OCI-LY7 (cell line): ENCODE results near the gene BPIFB3. TPM values are rescaled to one million over a fixed set of nuclear protein-coding genes. Genes with fewer than 3 reads are reported as not detected.

Experiments
- BruUV-seq: library from RNA; stranded (reverse); fragments of 400-500 nt; replicated peaks from 2 replicates; lab custom pipeline; 2021; lab: Mats Ljungman, UMichigan
- CTCF ChIA-PET: fragments of 300-600 bp; sonication (Branson Sonifier 250); formaldehyde crosslinking; loops from one replicate; lab custom pipeline; 2022; ENCODE audit warnings: antibody characterized with exemption; ENCODE audit not compliant: unreplicated experiment; lab: Charles Lee
- POLR2A ChIA-PET: fragments of 300-600 bp; sonication (Branson Sonifier 250); formaldehyde crosslinking; loops from one replicate; lab custom pipeline; 2022; ENCODE audit warnings: antibody characterized with exemption; lab: Charles Lee
- DNase-seq: peaks from one replicate; pipeline ENCODE4 v3.0.0-alpha.2; 2015; ENCODE audit warnings: low spot score
- H2AFZ ChIP-seq: fragments of 200-600 bp; sonication (generic), shearing (Covaris generic); 2 replicates; pipeline ENCODE4 v1.6.1; 2014; ENCODE audit warnings: mild to moderate bottlenecking, antibody characterized with exemption, low read length, moderate library complexity
- H3K27ac ChIP-seq: fragments of 200-600 bp; sonication (generic); 2 replicates; pipeline ENCODE4 v1.5.1; 2014; ENCODE audit warnings: mixed run types, low read depth, mild to moderate bottlenecking, moderate library complexity, low read length, inconsistent platforms; ENCODE audit not compliant: poor library complexity, severe bottlenecking
- H3K36me3 ChIP-seq: fragments of 200-600 bp; sonication (generic); 2 replicates; pipeline ENCODE4 v1.6.1; 2014; ENCODE audit warnings: mild to moderate bottlenecking, antibody characterized with exemption, low read length, moderate library complexity, mixed read lengths; ENCODE audit not compliant: insufficient read depth
- H3K4me1 ChIP-seq: fragments of 200-600 bp; sonication (generic); 2 replicates; pipeline ENCODE4 v1.5.1; 2014; ENCODE audit warnings: mild to moderate bottlenecking, low read length; ENCODE audit not compliant: insufficient read depth, poor library complexity, severe bottlenecking
- H3K4me2 ChIP-seq: fragments of 200-600 bp; sonication (generic); 2 replicates; pipeline ENCODE4 v1.6.1; 2014; ENCODE audit warnings: mild to moderate bottlenecking, low read length
- H3K4me3 ChIP-seq: fragments of 200-600 bp; sonication (generic); 2 replicates; pipeline ENCODE4 v1.5.1; 2014; ENCODE audit warnings: mild to moderate bottlenecking, low read depth, low read length; ENCODE audit not compliant: poor library complexity, severe bottlenecking
- H3K79me2 ChIP-seq: fragments of 200-600 bp; sonication (generic); 2 replicates; pipeline ENCODE4 v1.6.1; 2016; ENCODE audit warnings: low read depth, mild to moderate bottlenecking, low read length, moderate library complexity, mixed read lengths; ENCODE audit not compliant: insufficient read depth
- H3K9me2 ChIP-seq: fragments of 200-600 bp; sonication (generic); 2 replicates; pipeline ENCODE4 v1.6.1; 2016; ENCODE audit warnings: mild to moderate bottlenecking, low read length, mixed read lengths; ENCODE audit not compliant: insufficient read depth
- H3K9me3 ChIP-seq: fragments of 200-600 bp; sonication (generic); 2 replicates; pipeline ENCODE4 v1.6.1; 2014; ENCODE audit warnings: mild to moderate bottlenecking, mixed run types, low read length, mixed read lengths
- H4K20me1 ChIP-seq: fragments of 200-600 bp; sonication (generic); 2 replicates; pipeline ENCODE4 v1.6.1; 2014; ENCODE audit warnings: mild to moderate bottlenecking, antibody characterized with exemption, low read length, moderate library complexity, mixed read lengths; ENCODE audit not compliant: insufficient read depth
- EZH2phosphoT487 ChIP-seq: fragments of 200-600 bp; sonication (generic); IDR thresholded peaks from 2 replicates; pipeline ENCODE4 v1.6.1; 2018; ENCODE audit warnings: low read depth, borderline replicate concordance, mild to moderate bottlenecking, mixed run types, antibody characterized with exemption, low read length, moderate library complexity, mixed read lengths
- intact Hi-C: fragments of 100-400 bp; cut with micrococcal nuclease; formaldehyde crosslinking; loops from one replicate; pipeline ENCODE4 v1.10.0; 2022; ENCODE audit not compliant: unreplicated experiment
- total RNA-seq, 2 experiments: library from RNA; depleted of rRNA in 1 of 2; stranded (reverse); fragments of >200 nt in 1 of 2; shearing (Covaris generic) in 1 of 2; gene quantifications; 2 replicates each; pipeline ENCODE4 v1.2.3, GENCODE V29; 2014 to 2022
- TF ChIP-seq, protein P1 (sequence below): fragments of 200-600 bp; sonication (generic); conservative IDR thresholded peaks from 2 replicates; pipeline ENCODE4 v1.5.1; 2014; ENCODE audit warnings: mild to moderate bottlenecking, antibody characterized with exemption, low read length, moderate library complexity, mixed read lengths

The BPIFB3 gene
- total RNA-seq, 2 experiments from 2014 or later = not detected

DNA sequence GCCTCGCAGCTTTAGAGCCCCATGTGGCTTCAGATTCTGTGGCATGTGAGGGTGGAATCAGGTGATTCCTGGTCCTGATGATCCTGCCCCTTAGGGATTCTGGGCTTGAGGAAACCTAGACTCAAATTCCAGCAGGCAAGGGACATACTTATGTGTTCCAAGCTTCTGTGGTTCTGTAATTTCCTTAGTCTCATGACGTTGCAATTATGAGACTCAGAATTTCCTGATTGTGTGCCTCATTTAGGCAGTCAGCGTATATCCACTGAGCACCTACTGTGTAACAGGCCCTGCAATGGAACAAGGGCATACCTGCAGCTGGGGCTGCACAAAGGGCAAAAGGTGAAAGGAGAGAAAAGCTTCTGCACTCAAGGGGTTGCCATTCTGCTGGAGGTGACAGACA, 14.1 kb downstream of the BPIFB3 start:
- TF ChIP-seq, protein P1, sequence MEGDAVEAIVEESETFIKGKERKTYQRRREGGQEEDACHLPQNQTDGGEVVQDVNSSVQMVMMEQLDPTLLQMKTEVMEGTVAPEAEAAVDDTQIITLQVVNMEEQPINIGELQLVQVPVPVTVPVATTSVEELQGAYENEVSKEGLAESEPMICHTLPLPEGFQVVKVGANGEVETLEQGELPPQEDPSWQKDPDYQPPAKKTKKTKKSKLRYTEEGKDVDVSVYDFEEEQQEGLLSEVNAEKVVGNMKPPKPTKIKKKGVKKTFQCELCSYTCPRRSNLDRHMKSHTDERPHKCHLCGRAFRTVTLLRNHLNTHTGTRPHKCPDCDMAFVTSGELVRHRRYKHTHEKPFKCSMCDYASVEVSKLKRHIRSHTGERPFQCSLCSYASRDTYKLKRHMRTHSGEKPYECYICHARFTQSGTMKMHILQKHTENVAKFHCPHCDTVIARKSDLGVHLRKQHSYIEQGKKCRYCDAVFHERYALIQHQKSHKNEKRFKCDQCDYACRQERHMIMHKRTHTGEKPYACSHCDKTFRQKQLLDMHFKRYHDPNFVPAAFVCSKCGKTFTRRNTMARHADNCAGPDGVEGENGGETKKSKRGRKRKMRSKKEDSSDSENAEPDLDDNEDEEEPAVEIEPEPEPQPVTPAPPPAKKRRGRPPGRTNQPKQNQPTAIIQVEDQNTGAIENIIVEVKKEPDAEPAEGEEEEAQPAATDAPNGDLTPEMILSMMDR = no peak
- TF ChIP-seq EZH2phosphoT487 = no peak
- no peaks in the 10 kb centered on the region for H3K36me3 ChIP-seq
- no peaks in the 10 kb centered on the region for H4K20me1 ChIP-seq
- H3K4me3 ChIP-seq = no peak overlapping the region
- H3K9me2 ChIP-seq = no peaks in the 10 kb centered on the region
- H2AFZ ChIP-seq = no peak overlapping the region
- no TSS peak for BruUV-seq
- H3K27ac ChIP-seq = no peak overlapping the region
- H3K79me2 ChIP-seq = no peaks in the 10 kb centered on the region
- CTCF ChIA-PET = no interaction called here
- POLR2A ChIA-PET = no interaction called here
- DNase-seq = no peak
- no peaks in the 10 kb centered on the region for H3K4me1 ChIP-seq
- intact Hi-C loops = no loop called here
- no peaks in the 10 kb centered on the region for H3K9me3 ChIP-seq
- no peak overlapping the region for H3K4me2 ChIP-seq

DNA sequence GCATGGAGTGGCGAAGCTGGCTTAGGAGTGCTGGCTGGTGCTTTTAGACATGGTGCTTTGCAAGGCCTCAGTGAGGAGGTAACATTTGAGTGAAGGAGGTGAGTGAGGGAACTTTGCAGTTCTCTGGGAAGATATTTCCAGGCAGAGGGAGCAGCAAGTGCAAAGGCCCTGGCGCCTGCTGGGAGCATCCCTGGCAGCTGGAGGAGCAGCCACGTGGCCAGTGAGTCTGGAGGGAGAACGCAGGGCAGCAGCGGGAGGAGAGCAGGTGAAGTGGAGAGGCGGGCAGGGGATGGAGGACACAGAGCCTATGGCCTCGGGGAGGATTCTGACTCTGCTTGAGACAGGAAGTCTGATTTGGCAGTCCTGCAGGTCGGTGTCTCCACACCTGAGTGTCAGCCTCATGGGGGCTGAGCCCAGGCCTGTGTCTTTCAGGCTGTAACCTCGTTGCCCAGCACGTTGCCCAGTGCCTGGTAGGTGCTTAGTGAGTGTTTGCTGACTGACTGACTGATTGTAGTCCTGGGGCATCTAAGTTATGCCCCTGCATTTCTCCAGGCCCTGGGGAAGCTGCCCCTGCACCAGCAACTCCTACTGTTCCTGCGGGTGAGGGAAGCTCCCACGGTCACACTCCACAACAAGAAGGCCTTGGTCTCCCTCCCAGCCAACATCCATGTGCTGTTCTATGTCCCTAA, 14.7 kb downstream of the BPIFB3 start:
- ChIA-PET CTCF (no interaction called here), POLR2A (no interaction called here)
- H2AFZ ChIP-seq = no peak overlapping the region

DNA sequence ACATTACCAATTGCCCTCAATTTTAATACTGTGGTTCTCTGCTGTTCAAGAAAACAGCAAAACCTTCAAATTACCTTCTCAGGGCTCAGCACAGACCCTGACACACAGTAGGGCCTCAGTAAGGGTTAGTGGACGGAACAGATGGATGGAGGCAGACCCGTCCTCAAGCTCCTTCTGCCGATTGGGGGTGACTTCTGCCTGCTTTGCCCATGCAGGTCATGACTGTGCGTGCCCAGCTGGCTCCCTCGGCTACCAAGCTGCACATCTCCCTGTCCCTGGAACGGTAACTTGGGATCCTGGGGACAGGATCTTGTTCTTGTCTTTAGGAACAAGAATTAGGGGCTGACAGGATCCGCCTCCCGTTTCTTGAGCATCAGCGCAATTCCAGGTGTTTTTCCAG, 16.0 kb downstream of the BPIFB3 start:
- Histone ChIP-seq H3K9me2 (no peaks in the 10 kb centered on the region), H3K4me1 (no peaks in the 10 kb centered on the region), H3K9me3 (no peaks in the 10 kb centered on the region), H3K79me2 (no peaks in the 10 kb centered on the region), H3K27ac (no peak overlapping the region), H2AFZ (no peak overlapping the region), H4K20me1 (no peaks in the 10 kb centered on the region), H3K36me3 (no peaks in the 10 kb centered on the region), H3K4me2 (no peak overlapping the region), H3K4me3 (no peak overlapping the region)
- no peak for TF ChIP-seq EZH2phosphoT487
- TF ChIP-seq, protein P1 = no peak
- no peak for DNase-seq
- intact Hi-C loops = no loop called here
- CTCF ChIA-PET = no interaction called here
- no TSS peak for BruUV-seq
- POLR2A ChIA-PET = no interaction called here

More for the DNA sequence above, 14.7 kb downstream of the BPIFB3 start:
- BruUV-seq = no TSS peak
- Histone ChIP-seq H3K4me2 (no peak overlapping the region), H3K9me3 (no peaks in the 10 kb centered on the region), H4K20me1 (no peaks in the 10 kb centered on the region), H3K9me2 (no peaks in the 10 kb centered on the region), H3K79me2 (no peaks in the 10 kb centered on the region), H3K27ac (no peak overlapping the region), H3K4me1 (no peaks in the 10 kb centered on the region), H3K4me3 (no peak overlapping the region), H3K36me3 (no peaks in the 10 kb centered on the region)
- TF ChIP-seq, protein P1 = no peak
- no peak for TF ChIP-seq EZH2phosphoT487
- DNase-seq = no peak
- intact Hi-C loops = no loop called here
